ENCODE measurements around the gene FMNL2. TPM values are rescaled to one million over a fixed set of nuclear protein-coding genes. Genes with fewer than 3 reads are reported as not detected.

The FMNL2 gene
- total and polyA plus RNA-seq, 11 donors = 4.7 to 19.4 (median 5.5) TPM

DNA sequence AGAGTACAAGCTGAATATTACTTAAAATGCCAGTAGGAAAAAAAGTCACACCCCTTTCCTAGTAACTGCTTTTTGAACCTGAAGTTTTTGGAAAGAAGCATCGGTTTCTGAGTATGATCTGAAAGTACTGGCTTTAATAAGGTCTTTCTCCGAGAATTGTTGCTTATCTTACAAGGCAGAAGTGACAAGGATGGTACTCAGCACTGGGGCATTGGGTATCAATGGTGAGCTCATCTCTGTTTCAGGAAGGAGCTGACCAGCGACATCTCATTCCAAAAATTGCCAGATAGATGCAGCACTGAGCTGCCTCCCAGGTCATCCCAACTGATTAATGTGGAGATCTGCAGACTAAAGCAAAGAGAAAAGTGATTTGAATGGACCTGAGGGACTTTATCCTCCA lies 85.4 kb downstream of the FMNL2 start:
- no peak for ATAC-seq
- no peaks in the 10 kb centered on the region for H3K36me3 ChIP-seq
- peaks cover 3 to 55% (median 12%) of the 10 kb centered on the region in 12 donors for H3K4me1 ChIP-seq
- no peaks in the 10 kb centered on the region for H3K27me3 ChIP-seq
- H3K9me3 ChIP-seq = no peaks in the 10 kb centered on the region
- no peak overlapping the region for H3K4me3 ChIP-seq
- TF ChIP-seq, protein P1, sequence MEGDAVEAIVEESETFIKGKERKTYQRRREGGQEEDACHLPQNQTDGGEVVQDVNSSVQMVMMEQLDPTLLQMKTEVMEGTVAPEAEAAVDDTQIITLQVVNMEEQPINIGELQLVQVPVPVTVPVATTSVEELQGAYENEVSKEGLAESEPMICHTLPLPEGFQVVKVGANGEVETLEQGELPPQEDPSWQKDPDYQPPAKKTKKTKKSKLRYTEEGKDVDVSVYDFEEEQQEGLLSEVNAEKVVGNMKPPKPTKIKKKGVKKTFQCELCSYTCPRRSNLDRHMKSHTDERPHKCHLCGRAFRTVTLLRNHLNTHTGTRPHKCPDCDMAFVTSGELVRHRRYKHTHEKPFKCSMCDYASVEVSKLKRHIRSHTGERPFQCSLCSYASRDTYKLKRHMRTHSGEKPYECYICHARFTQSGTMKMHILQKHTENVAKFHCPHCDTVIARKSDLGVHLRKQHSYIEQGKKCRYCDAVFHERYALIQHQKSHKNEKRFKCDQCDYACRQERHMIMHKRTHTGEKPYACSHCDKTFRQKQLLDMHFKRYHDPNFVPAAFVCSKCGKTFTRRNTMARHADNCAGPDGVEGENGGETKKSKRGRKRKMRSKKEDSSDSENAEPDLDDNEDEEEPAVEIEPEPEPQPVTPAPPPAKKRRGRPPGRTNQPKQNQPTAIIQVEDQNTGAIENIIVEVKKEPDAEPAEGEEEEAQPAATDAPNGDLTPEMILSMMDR (IDR thresholded peaks at IDR 0.05) = no peak
- TF ChIP-seq POLR2A (IDR thresholded peaks at IDR 0.05) = no peak
- intact Hi-C loops (cut with DNase I) = loop anchor here in 1 of 10 donors (5.0 kb wide), 1 partner anchor 83 kb away; the partner anchor contains the start of gene FMNL2
- H3K27ac ChIP-seq = peak overlapping the region in 3 of 12 donors; percentile 50 to 88 (median 67)
- 76 to 91% (median 84%) methylated on average over 3 of the region's 3 CpGs for WGBS, 4 donors
- no peak for DNase-seq

DNA sequence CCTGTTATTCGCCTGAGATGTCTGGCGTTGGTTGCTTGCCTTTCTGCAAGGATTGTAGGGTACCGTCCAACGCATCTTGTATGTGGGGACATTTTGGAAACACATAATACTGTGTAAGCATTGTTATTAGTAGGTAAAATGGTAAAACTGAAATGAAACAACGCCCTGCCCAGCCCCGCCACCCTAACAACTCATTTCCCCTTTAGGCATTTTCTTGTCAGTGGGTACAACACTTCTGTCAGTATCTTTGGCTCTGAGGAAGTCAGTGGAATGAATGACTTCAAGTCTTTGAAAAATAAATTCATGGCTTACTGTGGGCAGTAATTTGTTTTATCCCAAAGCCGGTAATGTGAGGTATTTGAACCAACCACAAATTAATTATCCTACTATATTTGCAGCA lies 86.0 kb downstream of the FMNL2 start:
- Histone ChIP-seq H3K27me3 (no peaks in the 10 kb centered on the region), H3K4me3 (no peak overlapping the region), H3K27ac (peak overlapping the region in 9 of 12 donors; percentile 6 to 88 (median 49)), H3K9me3 (no peaks in the 10 kb centered on the region), H3K36me3 (no peaks in the 10 kb centered on the region), H3K4me1 (peaks cover 3 to 53% (median 12%) of the 10 kb centered on the region in 12 donors)
- intact Hi-C loops (cut with DNase I) = loop anchor here in 1 of 10 donors (5.0 kb wide), 1 partner anchor 84 kb away; the partner anchor contains the start of gene FMNL2
- 91 to 96% (median 95%) methylated on average over 7 of the region's 7 CpGs for WGBS, 4 donors
- no peak for DNase-seq
- peak in 1 of 4 donors; percentile 21 for ATAC-seq
- TF ChIP-seq, protein P1 (IDR thresholded peaks at IDR 0.05) = no peak
- TF ChIP-seq POLR2A (IDR thresholded peaks at IDR 0.05) = no peak

DNA sequence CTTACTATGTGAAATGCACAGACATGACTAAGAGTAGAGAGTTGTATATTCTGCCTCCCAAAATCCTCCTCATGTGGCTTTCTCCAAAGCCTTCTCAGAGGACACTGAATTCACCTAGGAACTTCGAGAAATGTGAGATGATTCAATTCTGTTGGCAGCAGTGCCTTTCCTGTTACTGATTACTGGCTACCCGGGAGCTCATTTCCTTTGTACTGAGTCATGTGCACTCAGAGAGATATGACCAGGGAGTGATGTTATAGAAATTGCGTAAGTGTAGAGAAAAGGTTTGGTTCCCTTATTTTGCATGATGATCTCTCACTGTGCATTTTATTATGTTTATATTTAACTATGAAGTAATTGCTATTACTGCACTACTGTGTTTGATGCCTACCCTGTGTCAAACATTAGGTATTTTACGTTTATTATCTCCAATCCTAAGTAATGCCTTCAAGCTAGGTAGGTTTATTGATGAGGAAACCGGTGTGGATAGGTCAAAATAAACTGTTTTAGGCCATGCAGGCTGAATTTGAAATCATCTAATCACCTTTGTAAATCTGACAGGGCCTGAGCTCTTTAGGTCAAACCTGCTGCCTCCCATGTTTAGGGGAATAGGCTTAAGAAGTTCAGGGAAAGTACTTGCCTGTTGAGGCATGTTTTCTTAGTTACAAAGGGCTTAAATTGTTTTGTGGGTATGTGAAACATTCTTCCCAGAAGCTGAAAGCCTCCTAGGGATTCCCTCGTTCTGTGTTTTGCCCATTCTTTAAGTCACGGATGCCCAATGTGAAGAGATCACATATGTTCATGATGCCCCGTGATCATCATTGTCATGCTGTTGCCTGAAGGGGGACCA lies 86.8 kb downstream of the FMNL2 start:
- H3K4me3 ChIP-seq = no peak overlapping the region
- ATAC-seq (peak; percentile 80 to 97 (median 95)), DNase-seq (peak in 3 of 5 donors; percentile 33 to 37 (median 35))
- TF ChIP-seq, protein P1 (IDR thresholded peaks at IDR 0.05) = no peak
- no peak for TF ChIP-seq POLR2A (IDR thresholded peaks at IDR 0.05)
- intact Hi-C loops (cut with DNase I) = loop anchor here in 1 of 10 donors (5.0 kb wide), 1 partner anchor 84 kb away; the partner anchor contains the start of gene FMNL2
- H3K36me3 ChIP-seq = no peaks in the 10 kb centered on the region
- 45 to 51% (median 51%) methylated on average over 8 of the region's 8 CpGs for WGBS, 4 donors
- no peaks in the 10 kb centered on the region for H3K27me3 ChIP-seq
- H3K9me3 ChIP-seq = no peaks in the 10 kb centered on the region
- H3K4me1 ChIP-seq = peaks cover 3 to 50% (median 12%) of the 10 kb centered on the region in 12 donors
- peak overlapping the region in 11 of 12 donors; percentile 6 to 88 (median 49) for H3K27ac ChIP-seq

DNA sequence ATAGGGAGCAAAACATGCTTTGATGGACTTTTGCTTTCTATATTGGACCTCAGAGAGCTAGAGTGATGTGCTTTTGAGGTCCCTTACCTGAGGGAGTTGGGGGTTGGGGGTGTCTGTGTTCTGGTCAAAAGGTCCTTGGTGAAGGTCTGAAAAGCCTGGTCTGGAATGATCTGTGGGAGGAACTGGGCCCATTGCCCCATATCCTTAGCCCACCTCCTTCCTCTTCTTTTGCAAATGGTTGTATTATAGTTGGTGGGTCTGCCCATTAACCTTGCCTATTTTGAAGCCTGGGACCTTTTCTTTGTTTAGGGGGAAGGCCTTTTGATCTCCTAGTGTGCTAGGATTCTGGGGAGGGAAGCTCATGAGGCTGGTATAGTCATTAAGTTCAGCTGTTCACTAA lies 88.7 kb downstream of the FMNL2 start:
- Histone ChIP-seq H3K9me3 (no peaks in the 10 kb centered on the region), H3K27me3 (no peaks in the 10 kb centered on the region), H3K4me3 (no peak overlapping the region), H3K4me1 (peaks cover 3 to 42% (median 12%) of the 10 kb centered on the region in 12 donors), H3K27ac (peak overlapping the region in 1 of 12 donors; percentile 23), H3K36me3 (no peaks in the 10 kb centered on the region)
- TF ChIP-seq, protein P1 (IDR thresholded peaks at IDR 0.05) = no peak
- no peak for TF ChIP-seq POLR2A (IDR thresholded peaks at IDR 0.05)
- DNase-seq (no peak), ATAC-seq (no peak)
- intact Hi-C loops (cut with DNase I) = loop anchor here in 1 of 10 donors (5.0 kb wide), 1 partner anchor 86 kb away; the partner anchor contains the start of gene FMNL2

Measured in heart left ventricle (tissue), 16 donors.